HEK293 (cell line): ENCODE results near the gene HAND2.
A peak's percentile ranks its signal among the peaks of the same experiment; 100 is the strongest.

Experiments used
- CTCF ChIA-PET: fragments of 350-600 bp; formaldehyde crosslinking; extraction: SDS; loops from one replicate; lab custom pipeline; 2021; ENCODE audit warnings: antibody characterized with exemption; lab: Yijun Ruan, JAX
- POLR2A ChIA-PET: fragments of 300-600 bp; formaldehyde crosslinking; extraction: SDS; loops from one replicate; lab custom pipeline; 2020; ENCODE audit warnings: antibody characterized with exemption, inconsistent platforms; lab: Yijun Ruan, JAX
- H3K27ac ChIP-seq: fragments of 200-500 bp; sonication (Bioruptor generic); 2 replicates; pipeline ENCODE4 v1.5.1; 2014; ENCODE audit warnings: low read depth, low read length, control low read depth, inconsistent platforms; ENCODE audit errors: extremely low read depth
- H3K36me3 ChIP-seq, 2 experiments: fragments of 200-500 bp in 1 of 2; sonication (Bioruptor generic) in 1 of 2; 1 replicate in 1 of 2; 2 replicates in 1 of 2; pipeline ENCODE4 v1.5.1; 2014 to 2017; ENCODE audit warnings: inconsistent platforms in 2 of 2, low read length in 2 of 2; ENCODE audit not compliant: control insufficient read depth in 2 of 2, insufficient read depth in 1 of 2
- H3K4me1 ChIP-seq: fragments of 200-500 bp; sonication (Bioruptor generic); 2 replicates; pipeline ENCODE4 v1.5.1; 2014; ENCODE audit warnings: mild to moderate bottlenecking, low read length, inconsistent platforms; ENCODE audit not compliant: control insufficient read depth, insufficient read depth
- H3K4me3 ChIP-seq: 2 replicates; pipeline ENCODE4 v1.5.1; 2011; ENCODE audit warnings: low read depth, mild to moderate bottlenecking, control low read depth, low read length, moderate library complexity
- H3K9me3 ChIP-seq: fragments of 200-500 bp; sonication (Bioruptor generic); 2 replicates; pipeline ENCODE4 v1.5.1; 2014; ENCODE audit warnings: low read depth, low read length, inconsistent platforms; ENCODE audit not compliant: control insufficient read depth, insufficient read depth
- HOXD13 ChIP-seq: sonication (generic); formaldehyde crosslinking; IDR thresholded peaks from 2 replicates; pipeline ENCODE4 v1.8.0; 2022; ENCODE audit warnings: missing genetic modification reagents, borderline replicate concordance
- ZBTB10 ChIP-seq: fragments of 450-650 bp; formaldehyde crosslinking; IDR thresholded peaks from 2 replicates; pipeline ENCODE4 v1.5.1; 2016; ENCODE audit warnings: missing biosample characterization, missing genetic modification characterization
- ZBTB26 ChIP-seq: fragments of 450-650 bp; formaldehyde crosslinking; optimal IDR thresholded peaks from 2 replicates; pipeline ENCODE3; 2016; ENCODE audit warnings: missing biosample characterization, mild to moderate bottlenecking, missing genetic modification characterization
- ZBTB44 ChIP-seq: fragments of 450-650 bp; IDR thresholded peaks from 2 replicates; pipeline ENCODE4 v1.5.1; 2018; ENCODE audit warnings: missing biosample characterization, mild to moderate bottlenecking, missing genetic modification characterization
- ZBTB6 ChIP-seq: fragments of 450-650 bp; formaldehyde crosslinking; IDR thresholded peaks from 2 replicates; pipeline ENCODE4 v1.5.1; 2017; ENCODE audit warnings: missing biosample characterization, missing genetic modification characterization
- ZFHX2 ChIP-seq: fragments of 450-650 bp; formaldehyde crosslinking; conservative IDR thresholded peaks from 2 replicates; pipeline ENCODE4 v1.5.1; 2016; ENCODE audit warnings: missing biosample characterization, missing genetic modification characterization
- ZFP3 ChIP-seq: fragments of 450-650 bp; formaldehyde crosslinking; IDR thresholded peaks from 2 replicates; pipeline ENCODE4 v1.5.1; 2016; ENCODE audit warnings: low read depth, missing biosample characterization, missing genetic modification characterization
- ZIC2 ChIP-seq: fragments of 450-650 bp; formaldehyde crosslinking; IDR thresholded peaks from 2 replicates; pipeline ENCODE4 v1.5.1; 2016; ENCODE audit warnings: missing biosample characterization, missing genetic modification characterization
- ZNF157 ChIP-seq: fragments of 450-650 bp; formaldehyde crosslinking; IDR thresholded peaks from 2 replicates; pipeline ENCODE4 v1.5.1; 2016; ENCODE audit warnings: missing biosample characterization, missing genetic modification characterization
- ZNF239 ChIP-seq: fragments of 450-650 bp; formaldehyde crosslinking; IDR thresholded peaks from 2 replicates; pipeline ENCODE4 v1.5.1; 2016; ENCODE audit warnings: missing biosample characterization, missing genetic modification characterization
- ZNF366 ChIP-seq: fragments of 450-650 bp; formaldehyde crosslinking; conservative IDR thresholded peaks from 2 replicates; pipeline ENCODE4 v1.5.1; 2016; ENCODE audit warnings: missing biosample characterization, missing genetic modification characterization
- ZNF423 ChIP-seq: fragments of 450-650 bp; formaldehyde crosslinking; IDR thresholded peaks from 2 replicates; pipeline ENCODE4 v1.5.1; 2016; ENCODE audit warnings: missing biosample characterization, missing genetic modification characterization
- ZNF488 ChIP-seq: fragments of 450-650 bp; formaldehyde crosslinking; IDR thresholded peaks from 2 replicates; pipeline ENCODE4 v1.5.1; 2016; ENCODE audit warnings: missing biosample characterization, missing genetic modification characterization
- ZNF501 ChIP-seq: fragments of 450-650 bp; formaldehyde crosslinking; IDR thresholded peaks from 2 replicates; pipeline ENCODE4 v1.5.1; 2016; ENCODE audit warnings: missing biosample characterization, missing genetic modification characterization
- ZNF585B ChIP-seq: fragments of 450-650 bp; formaldehyde crosslinking; IDR thresholded peaks from 2 replicates; pipeline ENCODE4 v1.5.1; 2016; ENCODE audit warnings: missing biosample characterization, missing genetic modification characterization
- ZNF629 ChIP-seq: fragments of 450-650 bp; formaldehyde crosslinking; IDR thresholded peaks from 2 replicates; pipeline ENCODE4 v1.5.1; 2017; ENCODE audit warnings: missing biosample characterization, missing genetic modification characterization
- ZNF692 ChIP-seq: fragments of 450-650 bp; formaldehyde crosslinking; IDR thresholded peaks from 2 replicates; pipeline ENCODE4 v1.5.1; 2016; ENCODE audit warnings: missing biosample characterization, missing genetic modification characterization
- ZNF843 ChIP-seq: fragments of 450-650 bp; formaldehyde crosslinking; IDR thresholded peaks from 2 replicates; pipeline ENCODE4 v1.5.1; 2016; ENCODE audit warnings: missing biosample characterization, missing genetic modification characterization
- ZSCAN16 ChIP-seq: fragments of 450-650 bp; formaldehyde crosslinking; IDR thresholded peaks from 2 replicates; pipeline ENCODE4 v1.5.1; 2016; ENCODE audit warnings: missing biosample characterization, missing genetic modification characterization
- ZSCAN18 ChIP-seq: fragments of 450-650 bp; formaldehyde crosslinking; IDR thresholded peaks from 2 replicates; pipeline ENCODE4 v1.5.1; 2016; ENCODE audit warnings: missing biosample characterization, missing genetic modification characterization
- ZSCAN5A ChIP-seq: fragments of 450-650 bp; formaldehyde crosslinking; IDR thresholded peaks from 2 replicates; pipeline ENCODE4 v1.5.1; 2016; ENCODE audit warnings: missing biosample characterization, missing genetic modification characterization

HAND2 gene

GRCh38 chr4:173538148-173538908, 8.3 kb upstream of the HAND2 start (continued):
- no peak for TF ChIP-seq ZNF585B (tag by site-specific recombination)
- TF ChIP-seq ZNF501 (tag by site-specific recombination), result no peak
- no peak for TF ChIP-seq ZNF488
- peak; percentile 79 for TF ChIP-seq ZNF423 (tag by site-specific recombination)
- no peak for TF ChIP-seq ZNF239
- no peak for TF ChIP-seq ZNF843
- no peak for TF ChIP-seq ZNF629 (tag by site-specific recombination)
- TF ChIP-seq ZBTB10 (tag by site-specific recombination), result no peak

- H3K4me1 ChIP-seq, result peaks cover 4% of the 10 kb centered on the region; the same call in 1 of the 2 replicates
- ChIA-PET POLR2A (no interaction called here), CTCF (no interaction called here)
- H3K4me3 ChIP-seq, result no peak overlapping the region
- H3K36me3 ChIP-seq, result no peaks in the 10 kb centered on the region
- H3K27ac ChIP-seq, result no peak overlapping the region
- no peaks in the 10 kb centered on the region for H3K9me3 ChIP-seq
- TF ChIP-seq ZSCAN18 (no peak), ZNF843 (no peak), ZNF692 (tag by site-specific recombination) (no peak), ZSCAN5A (tag by site-specific recombination) (no peak), ZSCAN16 (tag by site-specific recombination) (no peak), ZBTB44 (tag by site-specific recombination) (no peak), ZNF366 (no peak), ZIC2 (tag by site-specific recombination) (no peak), ZBTB26 (no peak), HOXD13 (CRISPR knock-in tag) (no peak), ZBTB6 (tag by site-specific recombination) (no peak), ZFP3 (no peak), ZNF157 (tag by site-specific recombination) (no peak), ZFHX2 (no peak)
Measured at GRCh38 chr4:173537613-173538147, 7.7 kb upstream of the HAND2 start.
